Heart left ventricle (tissue), 16 donors: ENCODE data around the gene TEX26. TPM values are rescaled to one million over a fixed set of nuclear protein-coding genes. Genes with fewer than 3 reads are reported as not detected.

ENCODE experiments used
- ATAC-seq, 4 donors: fragments of 200-7000 bp; cut with Tn5 transposase; one replicate each; pipeline ENCODE4 v1.9.1; 2020 to 2022; ENCODE audit warnings: moderate library complexity in 4 of 4, mild to moderate bottlenecking in 3 of 4, moderate number of reproducible peaks in 1 of 4
- DNase-seq, 5 donors: peaks; one replicate each; pipeline ENCODE4 v3.0.0-alpha.2; 2020
- H3K27ac ChIP-seq, 12 donors: fragments of 200-600 bp; sonication (generic) in 4 of 12; one replicate each; pipeline versions ENCODE4 v1.5.0 to v1.8.0; 2016 to 2022; ENCODE audit warnings: mild to moderate bottlenecking in 2 of 12
- H3K27me3 ChIP-seq, 9 donors: fragments of 200-600 bp; sonication (generic) in 2 of 9; one replicate each; pipeline versions ENCODE4 v1.5.1 to v1.8.0; 2016 to 2022; ENCODE audit warnings: mild to moderate bottlenecking in 3 of 9
- H3K36me3 ChIP-seq, 9 donors: fragments of 200-600 bp; sonication (generic) in 2 of 9; one replicate each; pipeline versions ENCODE4 v1.5.0 to v1.8.0; 2018 to 2022; ENCODE audit warnings: mild to moderate bottlenecking in 2 of 9
- H3K4me1 ChIP-seq, 12 donors: fragments of 200-600 bp; sonication (generic) in 4 of 12; one replicate each; pipeline versions ENCODE4 v1.5.0 to v1.8.0; 2016 to 2022; ENCODE audit warnings: mild to moderate bottlenecking in 3 of 12
- H3K4me3 ChIP-seq, 12 donors: fragments of 200-600 bp; sonication (generic) in 4 of 12; one replicate each; pipeline versions ENCODE4 v1.5.0 to v1.8.0; 2017 to 2022; ENCODE audit warnings: mild to moderate bottlenecking in 9 of 12, moderate library complexity in 4 of 12
- H3K9me3 ChIP-seq, 12 donors: fragments of 200-600 bp; sonication (generic) in 4 of 12; one replicate each; pipeline versions ENCODE4 v1.5.0 to v1.8.0; 2016 to 2022; ENCODE audit warnings: mild to moderate bottlenecking in 1 of 12
- CTCF ChIP-seq, 12 donors: fragments of 200-600 bp; sonication (generic) in 4 of 12; IDR thresholded peaks; one replicate each; pipeline versions ENCODE4 v1.5.0 to v1.8.0; 2018 to 2022; ENCODE audit warnings: antibody characterized with exemption in 12 of 12, mild to moderate bottlenecking in 5 of 12
- POLR2A ChIP-seq, 2 donors: fragments of 450-650 bp; IDR thresholded peaks; one replicate each; pipeline ENCODE4 v1.6.1; 2017; ENCODE audit warnings: antibody characterized with exemption in 2 of 2, mild to moderate bottlenecking in 2 of 2, moderate library complexity in 2 of 2
- WGBS, 4 donors: extraction: QIAGEN DNeasy Blood & Tissue Kit in 2 of 4; methylation state at CpG; one replicate each; pipeline versions ENCODE4 v1.1.5 to v1.1.7; 2013 to 2018; 5-methylcytosine and 5-hydroxymethylcytosine counted together
- intact Hi-C, 10 donors: fragments of 100-400 bp; cut with DNase I; formaldehyde crosslinking; loops; one replicate each; pipeline versions ENCODE4 v1.11.1 to v1.14.2; 2022
- polyA plus RNA-seq, 2 donors: library from polyadenylated mRNA; stranded (reverse); fragments of 200-250 nt; gene quantifications; one replicate each; pipeline ENCODE4 v1.2.3, GENCODE V29; 2013
- total RNA-seq, 9 donors: library from RNA; depleted of rRNA in 2 of 9; stranded (reverse); fragments of >200 nt in 2 of 9; fragmentation: NEBNext Ultra II Directional in 3 of 9; extraction: Animal tissue kit (Norgen Biotek cat#: 25700) in 3 of 9; gene quantifications; one replicate each; pipeline versions ENCODE4 v1.1.0 to v1.2.4, GENCODE V29; 2016 to 2023
- donor health status: ischemic (EF 13 %, LVEDD 7.1; RV severe dilation, severe dysfunction).
- donor health status: healthy with polysubstance abuse.
- donor health status: DM: no; HTN: yes; CAD: no.
- donor health status: DM: no; HTN: no; CAD: no.
- donor health status: ischemic (EF 25% LVEDD 6.9; RV normal size, moderate dysfunction).
- donor health status: ischemic (EF 25% LVEDD 5.7; RV mildly dilated, moderate dysfunction).
- donor health status: healthy.
- donor health status: DM: yes; HTN: yes; CAD: no.
- donor health status: ischemic (EF 35%, LVEDD 5.7; RV mildly dilated, moderate dysfunction).
- donor health status: nonischemic (EF 11% LVEDD 7.7; RV severe dilation, severe dysfunction).
- donor health status: DM: yes; HTN: yes; CAD: no.
- donor health status: PGD.
- donor health status: ischemic (EF 29% LVEDD 5.4; RV normal size, mild dysfunction).
- donor health status: nonischemic (EF 23%, LVEDD 6.1; RV moderate dilation, normal function).

TEX26 gene
- total and polyA plus RNA-seq, 11 donors: not detected

- TF ChIP-seq CTCF (IDR thresholded peaks at IDR 0.05) (no peak), POLR2A (IDR thresholded peaks at IDR 0.05) (no peak)
- H3K27ac ChIP-seq: no peak overlapping the region
- 69 to 78% (median 75%) methylated on average over 3 of the region's 3 CpGs for WGBS, 4 donors
- peaks cover 0 to 5% (median 0%) of the 10 kb centered on the region in 12 donors for H3K9me3 ChIP-seq
- DNase-seq: no peak
- no peak for ATAC-seq
- H3K27me3 ChIP-seq: peaks cover 0 to 6% (median 0%) of the 10 kb centered on the region in 9 donors
- no peaks in the 10 kb centered on the region for H3K36me3 ChIP-seq
- H3K4me1 ChIP-seq: no peaks in the 10 kb centered on the region
- intact Hi-C loops: no loop called here
- H3K4me3 ChIP-seq: no peak overlapping the region
These were observed 88.5 kb downstream of the TEX26 start for GRCh38 chr13:31020996-31021395.

GRCh38 chr13:31022288-31022895 is 89.9 kb downstream of the TEX26 start:
- WGBS, 4 donors: 47 to 61% (median 52%) methylated on average over 13 of the region's 13 CpGs
- ATAC-seq (no peak), DNase-seq (no peak)
- TF ChIP-seq POLR2A (IDR thresholded peaks at IDR 0.05): no peak
- TF ChIP-seq CTCF (IDR thresholded peaks at IDR 0.05): no peak
- peaks cover 0 to 5% (median 0%) of the 10 kb centered on the region in 12 donors for H3K9me3 ChIP-seq
- H3K27ac ChIP-seq: no peak overlapping the region
- no peak overlapping the region for H3K4me3 ChIP-seq
- no peaks in the 10 kb centered on the region for H3K36me3 ChIP-seq
- intact Hi-C loops: no loop called here
- H3K27me3 ChIP-seq: peaks cover 0 to 6% (median 0%) of the 10 kb centered on the region in 9 donors
- H3K4me1 ChIP-seq: no peaks in the 10 kb centered on the region

GRCh38 chr13:31022928-31023530 is 90.6 kb downstream of the TEX26 start:
- Histone ChIP-seq H3K4me1 (no peaks in the 10 kb centered on the region), H3K27me3 (peaks cover 0 to 6% (median 0%) of the 10 kb centered on the region in 9 donors), H3K4me3 (no peak overlapping the region), H3K36me3 (no peaks in the 10 kb centered on the region), H3K27ac (no peak overlapping the region), H3K9me3 (no peaks in the 10 kb centered on the region)
- ATAC-seq: no peak
- 14 to 48% (median 35%) methylated on average over 2 of the region's 2 CpGs for WGBS, 4 donors
- no peak for DNase-seq
- intact Hi-C loops: no loop called here
- TF ChIP-seq CTCF (IDR thresholded peaks at IDR 0.05) (no peak), POLR2A (IDR thresholded peaks at IDR 0.05) (no peak)

Other genes starting within 250 kb of the TEX26 start
- gene ALOX5AP, start 197.1 kb upstream of the TEX26 start, total RNA-seq: 10 to 100 TPM in 4 of 9 donors, 1 to 10 TPM in 5; 2.4 to 24.3 (median 8.8) TPM
- 10 to 100 TPM in 1 of 2 donors, under 1 TPM in 1; 0.88 to 15.1 TPM for gene ALOX5AP, start 197.1 kb upstream of the TEX26 start, polyA plus RNA-seq
- 10 to 100 TPM in 3 of 9 donors, 1 to 10 TPM in 6; 4.2 to 41.9 (median 8.0) TPM for gene MEDAG, start 26.4 kb upstream of the TEX26 start, total RNA-seq
- gene MEDAG, start 26.4 kb upstream of the TEX26 start, polyA plus RNA-seq: 10 to 100 TPM in 1 of 2 donors, 1 to 10 TPM in 1; 3.8 to 11.1 TPM
- 10 to 100 TPM; 24.6 to 88.1 (median 44.5) TPM for gene HSPH1, start 229.2 kb downstream of the TEX26 start, total RNA-seq
- 10 to 100 TPM; 32.5 to 55.3 TPM for gene HSPH1, start 229.2 kb downstream of the TEX26 start, polyA plus RNA-seq